ENCODE measurements around the gene ARID1B. TPM values are rescaled to one million over a fixed set of nuclear protein-coding genes. Genes with fewer than 3 reads are reported as not detected.
A peak's percentile ranks its signal among the peaks of the same experiment; 100 is the strongest.

ARID1B gene
- total RNA-seq, 2 experiments from 2014 or later: 42.5 to 43.2 TPM

DNA sequence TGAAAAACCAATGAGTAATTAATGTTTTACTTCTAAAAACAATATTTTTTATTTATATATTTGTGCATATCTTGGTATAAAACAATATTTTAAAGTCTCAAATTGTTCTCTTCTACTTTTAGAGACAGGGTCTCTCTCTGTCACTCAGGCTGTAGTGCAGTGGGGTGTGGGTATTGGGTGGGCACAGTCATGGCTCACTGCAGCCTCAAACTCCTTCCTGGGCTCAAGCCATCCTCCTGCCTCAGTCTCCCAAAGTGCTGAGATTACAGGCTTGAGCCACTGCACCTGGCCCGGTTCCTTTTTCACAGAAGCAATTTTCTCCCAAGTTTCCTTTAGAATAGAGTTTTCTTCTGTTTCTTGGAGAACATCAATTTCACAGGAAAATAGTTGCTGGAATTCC, 443.3 kb downstream of the ARID1B start:
- intact Hi-C loops (cut with micrococcal nuclease): no loop called here
- no peaks in the 10 kb centered on the region for H3K9me3 Mint-ChIP-seq
- DNase-seq: no peak
- peak overlapping the region; percentile 74 for H3K4me3 Mint-ChIP-seq
- no peak overlapping the region for H3K27ac Mint-ChIP-seq
- H3K4me1 Mint-ChIP-seq (ENCODE audit: low read depth): peaks cover 32% of the 10 kb centered on the region
- H3K27me3 Mint-ChIP-seq (ENCODE audit: low read depth): no peaks in the 10 kb centered on the region
- no peaks in the 10 kb centered on the region for H3K36me3 Mint-ChIP-seq (ENCODE audit: low read depth)
- CTCF ChIA-PET: no interaction called here

DNA sequence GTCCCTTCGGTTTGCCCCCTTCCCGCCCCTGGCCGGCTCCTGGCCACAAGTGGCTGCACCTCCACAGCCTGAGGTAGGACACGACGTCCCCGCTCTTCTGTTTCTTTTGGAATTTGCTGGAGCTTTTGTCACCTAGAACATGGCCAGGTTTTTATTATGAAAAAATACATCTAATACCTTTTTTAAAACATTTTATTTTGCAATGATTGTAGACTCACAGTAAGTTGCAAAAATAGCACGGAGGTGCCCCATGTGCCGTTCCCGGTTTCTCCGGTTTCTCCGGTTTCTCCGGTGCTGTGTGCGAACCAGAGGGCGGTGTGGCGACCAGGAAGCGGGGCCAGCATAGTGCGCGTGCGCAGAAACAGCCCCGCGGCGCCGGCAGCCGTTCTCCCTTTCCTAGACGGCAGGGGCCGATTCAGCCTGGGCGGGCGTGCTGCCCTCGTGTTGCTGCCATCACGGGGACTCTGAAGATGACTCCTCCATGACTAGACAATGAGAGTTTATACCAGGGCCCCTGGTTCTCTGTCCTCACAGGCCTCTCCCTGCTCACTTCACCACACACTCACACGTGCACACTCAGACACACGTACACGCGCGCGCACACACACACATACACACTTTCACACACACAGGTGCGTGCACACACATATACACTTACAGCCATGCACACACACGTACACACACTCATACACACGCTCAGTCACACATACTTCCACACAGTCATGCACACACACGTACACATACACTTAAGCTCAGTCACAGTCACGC, 444.1 kb downstream of the ARID1B start:
- intact Hi-C loops (cut with micrococcal nuclease): loop anchor here (1.0 kb wide), 1 partner anchor 53 kb away; no protein-coding TSS in a partner anchor
- peak; percentile 91 for DNase-seq
- H3K4me1 Mint-ChIP-seq (ENCODE audit: low read depth): peaks cover 37% of the 10 kb centered on the region
- peak overlapping the region; percentile 44 for H3K27ac Mint-ChIP-seq
- CTCF ChIA-PET: interaction anchor here (0.9 to 1.0 kb wide), 2 partner anchors 10 to 14 kb away, joined by 3 to 4 read pairs; no protein-coding TSS in a partner anchor
- H3K4me3 Mint-ChIP-seq: peak overlapping the region; percentile 74
- H3K27me3 Mint-ChIP-seq (ENCODE audit: low read depth): no peaks in the 10 kb centered on the region
- H3K36me3 Mint-ChIP-seq (ENCODE audit: low read depth): no peaks in the 10 kb centered on the region
- H3K9me3 Mint-ChIP-seq: no peaks in the 10 kb centered on the region

DNA sequence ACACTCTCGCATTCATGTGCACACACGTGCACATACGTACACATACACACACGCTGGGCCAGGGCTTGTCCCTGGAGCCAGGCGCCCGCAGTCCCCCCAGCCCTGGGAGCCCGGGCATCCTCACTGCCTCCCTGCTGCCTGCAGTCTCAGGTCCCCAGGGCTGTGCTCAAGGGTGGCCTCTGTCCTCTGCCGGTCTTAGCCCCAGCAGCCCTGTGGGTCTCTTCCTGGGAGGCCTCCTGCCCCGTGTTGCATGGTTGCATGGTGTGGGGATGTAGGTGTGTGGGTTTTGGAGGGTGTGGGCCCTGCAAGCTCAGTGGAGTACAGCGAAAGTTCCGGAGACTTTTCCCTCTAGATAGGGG, 444.6 kb downstream of the ARID1B start:
- no peak for DNase-seq
- Mint-ChIP-seq H3K4me3 (peak overlapping the region; percentile 74), H3K4me1 (ENCODE audit: low read depth) (peaks cover 39% of the 10 kb centered on the region), H3K27ac (peak overlapping the region; percentile 14), H3K9me3 (no peaks in the 10 kb centered on the region), H3K36me3 (ENCODE audit: low read depth) (no peaks in the 10 kb centered on the region), H3K27me3 (ENCODE audit: low read depth) (no peaks in the 10 kb centered on the region)
- CTCF ChIA-PET: interaction anchor here (0.9 to 1.0 kb wide), 2 partner anchors 10 to 14 kb away, joined by 3 to 4 read pairs; no protein-coding TSS in a partner anchor
- intact Hi-C loops (cut with micrococcal nuclease): loop anchor here (1.0 kb wide), 1 partner anchor 53 kb away; no protein-coding TSS in a partner anchor

DNA sequence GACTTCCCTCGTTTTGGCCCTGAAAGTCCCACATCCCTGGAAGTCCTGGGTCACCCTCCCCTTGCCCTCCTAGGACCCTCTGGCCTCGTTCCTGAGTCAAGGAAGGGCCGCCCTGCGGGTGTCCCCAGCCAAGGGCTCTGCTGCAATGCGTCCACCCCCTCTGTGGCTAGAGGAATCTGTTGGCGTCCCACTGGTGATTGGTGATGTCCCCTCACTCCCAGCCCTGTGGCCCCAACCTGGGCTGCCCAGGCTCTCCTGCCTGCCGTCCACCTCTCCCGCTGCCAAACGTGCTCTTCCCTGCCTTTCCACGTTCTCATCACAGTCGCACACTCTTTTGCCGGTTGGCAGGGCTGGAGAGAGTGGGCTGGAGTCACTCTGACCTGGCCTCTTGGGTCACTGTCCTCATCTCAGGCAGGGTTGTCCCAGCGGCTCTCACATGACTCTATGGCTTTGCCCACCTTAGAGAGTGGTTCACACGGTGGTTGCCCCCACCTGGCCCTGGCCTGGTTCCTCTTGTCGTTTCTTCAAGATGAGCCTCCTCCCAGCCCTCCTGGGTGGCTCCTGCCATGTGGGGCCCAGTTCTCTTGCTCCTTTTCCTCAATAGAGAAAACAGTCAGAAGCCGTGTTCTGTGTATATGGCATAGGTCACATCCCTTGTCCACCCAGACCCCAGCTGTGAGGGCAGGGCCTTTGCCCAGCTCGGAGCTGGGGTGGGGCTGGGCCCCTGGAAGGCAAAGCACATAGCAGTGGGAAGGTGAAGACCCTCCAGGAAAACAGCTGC, 445.2 kb downstream of the ARID1B start:
- no peak for DNase-seq
- Mint-ChIP-seq H3K9me3 (no peaks in the 10 kb centered on the region), H3K36me3 (ENCODE audit: low read depth) (no peaks in the 10 kb centered on the region), H3K27ac (no peak overlapping the region), H3K27me3 (ENCODE audit: low read depth) (no peaks in the 10 kb centered on the region), H3K4me1 (ENCODE audit: low read depth) (peaks cover 45% of the 10 kb centered on the region), H3K4me3 (no peak overlapping the region)
- CTCF ChIA-PET: interaction anchor here (0.6 to 1.3 kb wide), 7 partner anchors 11 to 539 kb away, joined by 3 to 5 read pairs (median 3); no protein-coding TSS in a partner anchor
- intact Hi-C loops (cut with micrococcal nuclease): no loop called here

DNA sequence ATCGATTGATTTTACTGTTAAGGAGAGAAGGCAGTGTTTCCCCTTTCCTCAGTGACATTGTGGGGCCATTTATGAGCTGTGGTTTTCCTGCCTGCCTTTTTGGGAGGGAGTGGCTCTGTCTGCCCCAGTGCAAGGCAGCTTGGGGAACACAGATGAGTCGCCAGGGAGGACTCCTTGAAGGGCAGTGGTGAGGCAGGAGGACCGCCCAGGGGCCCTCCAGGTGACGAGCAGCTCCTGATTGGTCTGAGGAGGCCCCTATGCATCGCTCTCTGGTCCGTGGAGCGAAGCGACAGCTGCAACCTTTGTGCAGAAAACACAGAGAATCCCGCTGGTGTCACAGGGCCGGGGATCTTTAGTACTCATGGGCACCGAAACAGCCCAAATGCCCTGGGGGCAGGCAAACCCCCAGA, 445.8 kb downstream of the ARID1B start:
- intact Hi-C loops (cut with micrococcal nuclease): no loop called here
- DNase-seq: no peak
- Mint-ChIP-seq H3K27me3 (ENCODE audit: low read depth) (no peaks in the 10 kb centered on the region), H3K4me1 (ENCODE audit: low read depth) (peaks cover 52% of the 10 kb centered on the region), H3K4me3 (no peak overlapping the region), H3K9me3 (no peaks in the 10 kb centered on the region), H3K27ac (no peak overlapping the region), H3K36me3 (ENCODE audit: low read depth) (no peaks in the 10 kb centered on the region)
- CTCF ChIA-PET: interaction anchor here (0.6 to 1.3 kb wide), 7 partner anchors 10 to 566 kb away, joined by 3 to 5 read pairs (median 3); no protein-coding TSS in a partner anchor

DNA sequence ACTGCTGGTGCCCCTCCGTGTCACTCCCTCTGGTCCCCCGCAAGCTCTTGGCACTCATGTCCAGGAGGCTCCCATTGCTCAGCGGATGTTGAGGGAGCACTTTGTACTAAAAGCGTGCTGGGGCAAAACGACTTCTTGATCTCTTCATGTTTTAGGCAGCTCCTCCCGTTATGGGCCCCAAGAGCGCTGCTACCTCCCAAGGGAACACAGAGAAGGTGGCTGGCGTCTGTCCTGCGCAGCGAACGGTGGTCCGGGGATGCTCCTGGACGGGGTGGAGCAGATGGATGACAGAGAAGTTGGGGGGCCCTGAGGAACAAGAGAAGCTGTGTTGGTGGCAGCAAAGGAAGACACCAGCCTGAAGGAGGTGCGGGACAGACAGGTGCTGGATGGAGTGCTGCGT, 446.3 kb downstream of the ARID1B start:
- intact Hi-C loops (cut with micrococcal nuclease): no loop called here
- CTCF ChIA-PET: interaction anchor here (0.6 to 1.6 kb wide), 6 partner anchors 9 to 566 kb away, joined by 3 to 5 read pairs (median 3); no protein-coding TSS in a partner anchor
- H3K27me3 Mint-ChIP-seq (ENCODE audit: low read depth): no peaks in the 10 kb centered on the region
- no peaks in the 10 kb centered on the region for H3K36me3 Mint-ChIP-seq (ENCODE audit: low read depth)
- no peak overlapping the region for H3K4me3 Mint-ChIP-seq
- H3K9me3 Mint-ChIP-seq: no peaks in the 10 kb centered on the region
- peaks cover 52% of the 10 kb centered on the region for H3K4me1 Mint-ChIP-seq (ENCODE audit: low read depth)
- no peak overlapping the region for H3K27ac Mint-ChIP-seq
- no peak for DNase-seq

DNA sequence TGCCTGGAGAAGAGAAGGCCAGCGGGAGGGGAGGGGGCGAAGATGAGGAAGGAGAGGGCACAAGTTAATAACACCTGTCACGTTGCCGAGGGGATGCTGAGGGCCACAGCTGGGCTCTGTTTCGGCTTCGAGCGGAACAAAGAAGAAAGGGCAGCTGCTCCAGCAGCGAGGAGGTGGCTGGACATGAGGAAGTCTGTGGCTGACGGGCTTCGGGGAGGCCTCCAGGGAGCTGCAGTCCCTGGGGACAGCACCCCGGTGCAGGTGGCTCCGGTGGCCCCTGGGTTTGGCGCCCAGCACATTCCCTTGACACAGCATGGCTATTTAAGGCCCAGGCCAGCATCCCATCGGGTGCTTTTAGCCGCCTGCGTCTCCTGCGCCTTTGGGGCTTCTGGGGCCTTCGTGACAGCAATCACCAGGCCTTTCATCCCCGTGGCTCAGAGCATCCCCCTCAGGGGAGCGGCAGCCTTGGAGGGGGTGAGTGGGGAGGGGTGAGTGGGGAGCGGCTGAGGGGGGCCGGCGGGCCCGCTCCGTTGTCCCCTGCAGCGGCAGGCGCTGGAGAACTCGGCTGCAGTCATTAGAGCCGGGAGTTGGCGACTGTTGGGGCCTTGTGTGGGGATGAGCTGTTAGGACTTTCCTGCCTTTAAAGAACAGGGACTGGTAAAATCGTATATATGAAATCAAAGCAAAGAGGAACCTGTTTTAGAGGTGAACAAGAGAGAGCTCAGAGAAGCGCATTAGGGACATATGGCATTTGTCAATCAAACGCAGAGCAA, 447.2 kb downstream of the ARID1B start:
- CTCF ChIA-PET: interaction anchor here (0.7 to 1.6 kb wide), 2 partner anchors 11 to 12 kb away, joined by 3 to 4 read pairs; no protein-coding TSS in a partner anchor
- Mint-ChIP-seq H3K27me3 (ENCODE audit: low read depth) (no peaks in the 10 kb centered on the region), H3K36me3 (ENCODE audit: low read depth) (no peaks in the 10 kb centered on the region), H3K4me3 (no peak overlapping the region), H3K9me3 (no peaks in the 10 kb centered on the region), H3K4me1 (ENCODE audit: low read depth) (peaks cover 58% of the 10 kb centered on the region), H3K27ac (no peak overlapping the region)
- DNase-seq: no peak
- intact Hi-C loops (cut with micrococcal nuclease): no loop called here

DNA sequence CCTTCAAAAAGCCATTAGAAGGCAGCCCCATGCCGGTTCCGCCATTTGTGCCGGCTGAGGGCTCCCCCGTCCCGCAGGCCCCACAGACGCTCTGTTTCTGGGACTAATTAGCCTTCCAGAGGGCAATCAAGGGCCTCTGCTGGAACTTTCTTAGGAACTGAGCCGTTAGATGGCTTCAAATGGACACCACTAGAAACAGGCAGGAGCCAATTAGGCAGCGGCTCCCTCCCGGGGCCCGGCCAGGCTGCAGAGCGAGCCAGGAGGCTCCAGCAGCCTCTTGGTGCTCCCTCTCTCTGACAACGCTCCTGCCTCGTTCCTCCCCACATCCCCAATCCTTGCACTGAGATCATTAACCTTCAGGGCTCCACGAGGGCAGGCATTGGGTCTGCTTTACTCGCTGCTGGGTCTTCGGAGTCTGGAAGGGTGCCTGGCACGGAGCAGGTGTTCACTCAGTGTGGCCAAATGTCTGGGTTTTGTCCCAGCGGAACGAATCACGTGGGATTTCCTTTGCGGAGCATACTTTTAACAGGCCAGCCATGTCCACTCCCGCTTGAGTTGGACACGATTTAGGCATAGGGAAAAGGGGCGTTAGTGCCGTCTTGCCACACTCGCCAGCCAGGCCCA, 447.9 kb downstream of the ARID1B start:
- DNase-seq: no peak
- Mint-ChIP-seq H3K27ac (no peak overlapping the region), H3K36me3 (ENCODE audit: low read depth) (no peaks in the 10 kb centered on the region), H3K9me3 (no peaks in the 10 kb centered on the region), H3K27me3 (ENCODE audit: low read depth) (no peaks in the 10 kb centered on the region), H3K4me1 (ENCODE audit: low read depth) (peaks cover 57% of the 10 kb centered on the region), H3K4me3 (no peak overlapping the region)
- CTCF ChIA-PET: interaction anchor here (1.6 to 1.7 kb wide), 2 partner anchors 10 kb away, joined by 4 to 6 read pairs; no protein-coding TSS in a partner anchor
- intact Hi-C loops (cut with micrococcal nuclease): no loop called here

DNA sequence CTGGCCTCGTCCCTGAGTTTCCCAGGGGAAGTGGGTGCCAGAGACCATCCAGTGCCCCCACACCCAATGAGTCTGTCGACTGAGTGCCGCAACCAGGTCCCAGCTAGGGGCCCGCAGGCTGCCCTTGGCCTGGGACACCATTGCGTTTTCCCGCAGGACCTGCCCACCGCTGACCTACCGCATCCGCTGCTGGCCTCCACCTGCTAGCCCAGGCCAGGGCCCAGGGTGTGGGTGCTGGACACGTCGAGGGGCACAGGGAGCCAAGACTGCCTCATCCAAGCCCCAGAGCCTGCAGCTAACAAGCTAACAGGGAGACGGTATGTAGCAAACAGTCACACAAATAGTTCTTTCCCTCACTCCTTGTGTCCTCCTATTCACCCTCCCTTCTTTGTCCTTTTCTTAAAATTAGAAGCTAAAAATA, 448.4 kb downstream of the ARID1B start:
- Mint-ChIP-seq H3K27me3 (ENCODE audit: low read depth) (no peaks in the 10 kb centered on the region), H3K27ac (no peak overlapping the region), H3K4me1 (ENCODE audit: low read depth) (peaks cover 54% of the 10 kb centered on the region), H3K36me3 (ENCODE audit: low read depth) (no peaks in the 10 kb centered on the region), H3K4me3 (no peak overlapping the region), H3K9me3 (no peaks in the 10 kb centered on the region)
- intact Hi-C loops (cut with micrococcal nuclease): no loop called here
- no peak for DNase-seq
- CTCF ChIA-PET: interaction anchor here (0.7 to 1.7 kb wide), 5 partner anchors 8 to 180 kb away, joined by 3 to 6 read pairs (median 3); no protein-coding TSS in a partner anchor

DNA sequence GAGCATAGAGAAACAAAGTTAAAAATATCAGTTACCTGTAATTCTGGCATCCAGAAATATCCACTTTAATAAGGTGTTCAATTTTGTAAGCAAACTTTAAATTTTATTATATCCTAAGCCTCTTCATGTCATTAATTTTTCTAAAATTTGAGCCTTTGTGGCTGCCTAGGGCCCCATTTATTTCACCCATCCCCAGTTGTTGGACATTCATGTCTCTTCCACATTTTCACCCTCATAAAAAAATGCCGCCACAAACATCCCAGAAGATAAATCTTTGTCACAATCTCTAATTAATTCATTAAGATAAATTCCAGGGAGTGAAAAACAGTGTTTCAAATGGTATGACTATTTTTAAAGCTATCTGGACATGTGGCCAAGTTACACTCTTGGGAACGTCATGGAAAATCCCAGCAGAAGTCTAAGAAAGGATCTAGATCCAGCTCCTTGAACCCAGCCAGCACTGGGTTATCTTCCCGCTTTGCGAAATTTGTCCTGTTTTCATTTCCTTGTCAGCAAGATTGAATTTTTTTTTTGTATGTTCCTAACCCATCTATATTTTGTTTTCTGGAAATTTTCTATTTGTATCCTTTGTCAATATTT, 448.9 kb downstream of the ARID1B start:
- intact Hi-C loops (cut with micrococcal nuclease): no loop called here

DNA sequence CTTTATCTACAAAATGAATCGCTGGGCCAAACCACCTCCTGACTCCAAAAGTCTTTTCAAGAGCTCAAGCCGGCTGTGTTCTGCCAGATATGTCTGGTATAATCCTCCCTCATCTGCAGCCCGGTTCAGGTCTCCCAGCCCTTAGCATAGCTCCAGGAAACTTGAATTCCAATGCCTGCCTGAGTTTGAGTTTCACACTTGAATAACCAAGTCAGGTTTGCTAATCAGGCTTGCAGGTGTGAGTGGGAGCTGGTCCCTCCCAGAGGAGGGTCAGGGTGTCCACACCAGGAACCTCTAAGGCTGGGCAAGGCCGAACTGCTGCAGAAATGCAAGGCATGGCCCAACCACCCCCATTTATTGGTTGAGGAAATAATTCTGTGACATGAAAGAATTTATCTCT, 449.6 kb downstream of the ARID1B start:
- no peak for DNase-seq
- H3K9me3 Mint-ChIP-seq: no peaks in the 10 kb centered on the region
- no peak overlapping the region for H3K4me3 Mint-ChIP-seq
- intact Hi-C loops (cut with micrococcal nuclease): no loop called here
- H3K27me3 Mint-ChIP-seq (ENCODE audit: low read depth): no peaks in the 10 kb centered on the region
- H3K27ac Mint-ChIP-seq: no peak overlapping the region
- CTCF ChIA-PET: interaction anchor here (1.1 to 1.7 kb wide), 4 partner anchors 9 to 181 kb away, joined by 3 to 6 read pairs (median 3); no protein-coding TSS in a partner anchor
- peaks cover 45% of the 10 kb centered on the region for H3K4me1 Mint-ChIP-seq (ENCODE audit: low read depth)
- H3K36me3 Mint-ChIP-seq (ENCODE audit: low read depth): no peaks in the 10 kb centered on the region

More for the DNA sequence above, 448.9 kb downstream of the ARID1B start:
- H3K4me1 Mint-ChIP-seq (ENCODE audit: low read depth): peaks cover 50% of the 10 kb centered on the region
- CTCF ChIA-PET: interaction anchor here (0.7 to 1.7 kb wide), 5 partner anchors 8 to 180 kb away, joined by 3 to 6 read pairs (median 3); no protein-coding TSS in a partner anchor
- no peaks in the 10 kb centered on the region for H3K27me3 Mint-ChIP-seq (ENCODE audit: low read depth)
- no peak overlapping the region for H3K27ac Mint-ChIP-seq
- no peak for DNase-seq
- no peaks in the 10 kb centered on the region for H3K9me3 Mint-ChIP-seq
- no peaks in the 10 kb centered on the region for H3K36me3 Mint-ChIP-seq (ENCODE audit: low read depth)
- no peak overlapping the region for H3K4me3 Mint-ChIP-seq

Measured in activated naive CD4-positive, alpha-beta T cell treated with anti-CD3 and anti-CD28 coated beads for 36 hours (primary cell).